Neural cell (in vitro differentiated cells): ENCODE data around the gene SLC22A31. TPM values are rescaled to one million over a fixed set of nuclear protein-coding genes. Genes with fewer than 3 reads are reported as not detected.

Source experiments
- H2AFZ ChIP-seq: fragments of 200-600, 300-800 bp; sonication (generic), shearing (Covaris generic); 2 replicates; pipeline ENCODE4 v1.6.0; 2014; ENCODE audit warnings: low read depth, mild to moderate bottlenecking, antibody characterized with exemption, low read length, moderate library complexity
- H3F3A ChIP-seq: fragments of 200-600 bp; shearing (Covaris generic); 2 replicates; pipeline ENCODE4 v1.6.1; 2016; ENCODE audit warnings: mild to moderate bottlenecking, moderate library complexity, mixed read lengths, antibody characterized with exemption, low read length; ENCODE audit not compliant: insufficient read depth, poor library complexity, severe bottlenecking
- H3K27ac ChIP-seq: fragments of 200-600, 300-800 bp; sonication (generic), shearing (Covaris generic); 2 replicates; pipeline ENCODE4 v1.5.1; 2014; ENCODE audit warnings: mild to moderate bottlenecking, low read length, moderate library complexity
- H3K27me3 ChIP-seq: fragments of 300-800, 200-600 bp; sonication (generic), shearing (Covaris generic); 2 replicates; pipeline ENCODE4 v1.6.0; 2014; ENCODE audit warnings: mild to moderate bottlenecking, low read depth, low read length, moderate library complexity; ENCODE audit not compliant: insufficient read depth
- H3K36me3 ChIP-seq: fragments of 300-800, 200-600 bp; sonication (generic), shearing (Covaris generic); 2 replicates; pipeline ENCODE4 v1.5.1; 2014; ENCODE audit warnings: mild to moderate bottlenecking, antibody characterized with exemption, low read length, moderate library complexity; ENCODE audit not compliant: insufficient read depth
- H3K4me2 ChIP-seq: fragments of 300-800, 200-600 bp; sonication (generic), shearing (Covaris generic); 2 replicates; pipeline ENCODE4 v1.6.0; 2014; ENCODE audit warnings: mild to moderate bottlenecking, low read length
- H3K4me3 ChIP-seq: fragments of 300-800, 200-600 bp; sonication (generic), shearing (Covaris generic); 2 replicates; pipeline ENCODE4 v1.5.1; 2014; ENCODE audit warnings: mild to moderate bottlenecking, low read length, moderate library complexity
- H3K79me2 ChIP-seq: fragments of 200-600 bp; shearing (Covaris generic); replicated peaks from 2 replicates; pipeline ENCODE4 v1.6.0; 2014; ENCODE audit warnings: mild to moderate bottlenecking, low read length, moderate library complexity; ENCODE audit not compliant: insufficient read depth
- H3K9ac ChIP-seq: fragments of 300-800, 200-600 bp; sonication (generic), shearing (Covaris generic); 2 replicates; pipeline ENCODE4 v1.6.1; 2016; ENCODE audit warnings: mild to moderate bottlenecking, low read length, mixed read lengths
- H3K9me2 ChIP-seq: fragments of 200-600 bp; shearing (Covaris generic); 2 replicates; pipeline ENCODE4 v1.6.1; 2016; ENCODE audit warnings: mild to moderate bottlenecking, low read length, mixed read lengths; ENCODE audit not compliant: insufficient read depth
- H3K9me3 ChIP-seq: fragments of 200-600, 300-800 bp; sonication (generic), shearing (Covaris generic); 2 replicates; pipeline ENCODE4 v1.6.1; 2016; ENCODE audit warnings: mild to moderate bottlenecking, mixed run types, low read length, moderate library complexity, mixed read lengths
- H4K20me1 ChIP-seq: fragments of 200-600 bp; shearing (Covaris generic); 2 replicates; pipeline ENCODE4 v1.6.1; 2016; ENCODE audit warnings: mild to moderate bottlenecking, mixed run types; ENCODE audit not compliant: insufficient read depth
- CTCF ChIP-seq: fragments of 450-650 bp; IDR thresholded peaks from 2 replicates; pipeline ENCODE4 v1.5.1; 2014; ENCODE audit warnings: antibody characterized with exemption, mild to moderate bottlenecking, moderate library complexity; ENCODE audit not compliant: poor library complexity, severe bottlenecking
- EP300 ChIP-seq: fragments of 450-650 bp; conservative IDR thresholded peaks from 2 replicates; pipeline ENCODE4 v1.6.1; 2014; ENCODE audit warnings: antibody characterized with exemption, mild to moderate bottlenecking, moderate library complexity; ENCODE audit not compliant: poor library complexity, severe bottlenecking
- EZH2 ChIP-seq: fragments of 200-600, 300-800 bp; shearing (Covaris generic), sonication (generic); IDR thresholded peaks from 2 replicates; pipeline ENCODE4 v1.6.1; 2014; ENCODE audit warnings: antibody characterized with exemption, low read length, borderline replicate concordance, mild to moderate bottlenecking; ENCODE audit not compliant: insufficient read depth, poor library complexity, severe bottlenecking
- MXI1 ChIP-seq: fragments of 450-650 bp; conservative IDR thresholded peaks from 2 replicates; pipeline ENCODE4 v1.6.1; 2014; ENCODE audit warnings: antibody characterized with exemption, mild to moderate bottlenecking; ENCODE audit not compliant: poor library complexity, severe bottlenecking
- POLR2AphosphoS5 ChIP-seq: IDR thresholded peaks from 2 replicates; pipeline ENCODE4 v1.6.1; 2012
- RAD21 ChIP-seq: fragments of 450-650 bp; conservative IDR thresholded peaks from 2 replicates; pipeline ENCODE4 v1.6.1; 2014; ENCODE audit warnings: antibody characterized with exemption, mild to moderate bottlenecking, moderate library complexity
- REST ChIP-seq: IDR thresholded peaks from 2 replicates; pipeline ENCODE4 v1.6.1; 2012; ENCODE audit warnings: borderline replicate concordance
- SMC3 ChIP-seq: fragments of 450-650 bp; conservative IDR thresholded peaks from 2 replicates; pipeline ENCODE4 v1.6.1; 2014; ENCODE audit warnings: antibody characterized with exemption, mild to moderate bottlenecking, moderate library complexity; ENCODE audit not compliant: poor library complexity
- TAF1 ChIP-seq: IDR thresholded peaks from 2 replicates; pipeline ENCODE4 v1.6.1; 2012; ENCODE audit warnings: low read depth
- polyA plus RNA-seq: library from polyadenylated mRNA; depleted of rRNA; stranded (reverse); fragments of >200 nt; gene quantifications from 2 replicates; pipeline ENCODE4 v1.2.3, GENCODE V29; 2014

SLC22A31 gene
- polyA plus RNA-seq, 1 donor from 2014 or later, result not detected

DNA sequence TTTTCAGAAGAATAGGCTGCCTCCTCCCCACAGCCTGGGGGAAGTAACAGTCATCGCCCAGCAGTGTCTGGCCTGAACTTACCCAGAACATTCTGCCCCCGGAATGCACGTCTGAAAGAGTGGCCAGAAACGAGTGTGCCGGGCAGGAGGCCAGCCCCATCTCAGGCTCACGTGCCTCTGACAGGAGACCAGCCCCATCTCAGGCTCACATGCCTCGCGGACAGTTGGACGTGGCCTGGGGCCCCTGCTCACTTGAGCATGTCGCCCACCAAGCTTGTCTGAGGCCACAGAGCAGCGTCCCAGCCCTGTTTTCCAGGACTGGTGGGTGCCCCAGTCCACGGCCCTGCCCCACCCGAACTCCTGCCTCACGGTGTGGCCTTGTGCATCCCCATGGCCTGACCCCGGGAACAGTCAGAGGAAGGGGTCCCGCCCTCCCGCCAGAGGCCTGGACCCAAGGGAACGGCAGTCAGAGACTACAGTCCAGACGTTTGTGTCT lies 45.1 kb downstream of the SLC22A31 start:
- Histone ChIP-seq H3K4me3 (no peak overlapping the region), H3K36me3 (no peaks in the 10 kb centered on the region), H3K9ac (no peak overlapping the region), H4K20me1 (no peaks in the 10 kb centered on the region), H3K79me2 (no peaks in the 10 kb centered on the region), H3K4me2 (no peak overlapping the region), H3K27ac (no peak overlapping the region), H3K9me3 (no peaks in the 10 kb centered on the region), H3K27me3 (no peaks in the 10 kb centered on the region), H3K9me2 (no peaks in the 10 kb centered on the region), H2AFZ (no peak overlapping the region), H3F3A (no peaks in the 10 kb centered on the region)
- no peak for TF ChIP-seq EZH2

DNA sequence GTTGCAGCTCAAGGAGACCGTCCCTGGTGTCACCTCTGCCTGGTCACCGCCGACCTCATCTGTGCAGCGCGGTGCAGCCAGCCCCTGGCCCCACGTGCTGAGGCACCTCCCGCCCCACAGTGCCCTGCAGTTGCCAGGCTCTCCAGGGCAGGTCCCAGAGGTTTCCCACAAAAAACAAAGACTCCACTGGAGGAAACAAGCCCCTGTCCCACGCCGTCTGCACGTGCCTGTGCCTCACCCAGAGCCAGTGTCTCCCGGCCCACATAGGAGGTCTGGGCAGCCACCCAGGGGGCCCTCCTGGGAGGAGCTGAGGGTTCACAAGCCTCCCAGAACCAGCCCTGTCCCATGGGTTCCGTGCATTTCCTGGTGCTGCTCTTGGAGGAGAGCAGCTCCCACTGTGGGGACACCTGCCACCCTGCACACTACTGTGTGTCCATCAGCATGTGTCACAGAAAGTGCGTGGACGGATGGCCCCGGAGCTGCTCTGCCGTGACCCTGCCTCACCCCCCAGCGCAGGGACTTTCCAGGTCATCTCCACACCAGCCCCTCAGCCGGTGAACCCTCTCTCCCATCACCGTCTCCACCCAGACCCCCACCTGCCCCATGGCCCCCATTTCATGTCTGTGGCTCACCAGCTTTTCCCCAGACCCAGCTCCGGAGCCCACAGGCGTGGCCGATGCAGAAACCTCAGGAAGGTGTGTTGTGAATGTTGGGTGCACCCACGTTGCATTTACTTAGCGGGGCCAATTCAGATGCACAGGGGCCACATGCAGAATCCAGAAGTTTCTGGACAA lies 45.8 kb downstream of the SLC22A31 start:
- Histone ChIP-seq H3K9me2 (no peaks in the 10 kb centered on the region), H3K9me3 (no peaks in the 10 kb centered on the region), H2AFZ (no peak overlapping the region), H3F3A (no peaks in the 10 kb centered on the region), H3K27ac (no peak overlapping the region), H4K20me1 (no peaks in the 10 kb centered on the region), H3K4me2 (no peak overlapping the region), H3K4me3 (no peak overlapping the region), H3K36me3 (no peaks in the 10 kb centered on the region), H3K27me3 (no peaks in the 10 kb centered on the region), H3K79me2 (no peaks in the 10 kb centered on the region), H3K9ac (no peak overlapping the region)
- TF ChIP-seq CTCF, result no peak

DNA sequence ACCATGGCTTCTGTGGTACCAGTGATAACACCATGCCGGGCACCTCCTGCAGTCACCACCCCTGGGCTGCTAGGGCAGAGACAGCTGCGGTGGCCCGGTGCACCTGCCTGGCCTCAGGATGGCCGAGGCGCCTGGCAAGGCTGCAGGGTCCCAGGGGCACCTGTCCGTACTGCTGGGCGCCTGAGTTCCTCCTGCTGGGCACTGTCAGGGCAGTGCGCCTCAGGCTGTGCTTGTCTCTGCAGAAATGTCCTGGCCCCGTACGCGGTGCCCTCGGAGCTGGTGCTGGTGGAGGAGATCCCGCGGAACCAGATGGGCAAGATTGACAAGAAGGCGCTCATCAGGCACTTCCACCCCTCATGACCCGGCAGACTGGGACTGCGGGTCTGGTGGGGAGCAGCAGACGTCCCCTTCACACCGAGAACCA lies 46.5 kb downstream of the SLC22A31 start:
- Histone ChIP-seq H3K27ac (no peak overlapping the region), H3K9me3 (no peaks in the 10 kb centered on the region), H3K9me2 (no peaks in the 10 kb centered on the region), H3K36me3 (no peaks in the 10 kb centered on the region), H3K27me3 (no peaks in the 10 kb centered on the region), H3K4me2 (no peak overlapping the region), H3K9ac (no peak overlapping the region), H4K20me1 (no peaks in the 10 kb centered on the region), H2AFZ (no peak overlapping the region), H3K79me2 (no peaks in the 10 kb centered on the region), H3K4me3 (no peak overlapping the region), H3F3A (no peaks in the 10 kb centered on the region)
- TF ChIP-seq POLR2AphosphoS5 (no peak), TAF1 (no peak), REST (no peak), EP300 (no peak), MXI1 (no peak), CTCF (no peak), RAD21 (no peak), SMC3 (no peak), EZH2 (no peak)
